Natural killer cell (primary cell): Measurements from ENCODE around the gene AARSD1. TPM values are rescaled to one million over a fixed set of nuclear protein-coding genes. Genes with fewer than 3 reads are reported as not detected.
"Not testable (repeated sequence)": the region's sequence is repeated elsewhere in the genome, so short reads cannot be mapped to it uniquely, and the experiment has no call there.

Experiments
- ATAC-seq, 3 donors: fragments of 150-1000 bp in 2 of 3; fragments of 200-7000 bp in 1 of 3; cut with Tn5 transposase; 1 replicate in 1 of 3; 2 replicates in 2 of 3; pipeline ENCODE4 v1.10.0; 2021; ENCODE audit warnings: mild to moderate bottlenecking in 2 of 3, moderate library complexity in 2 of 3
- DNase-seq, 2 donors: peaks; one replicate each; pipeline versions ENCODE4 v3.0.0 to v3.0.0-alpha.2; 2013 to 2021; ENCODE audit warnings: mixed read lengths in 1 of 2
- H3K27ac ChIP-seq: one replicate; pipeline ENCODE4 v1.5.1; 2013; ENCODE audit warnings: mild to moderate bottlenecking, low read length
- H3K27me3 ChIP-seq: one replicate; pipeline ENCODE4 v1.6.1; 2013; ENCODE audit warnings: low read length; ENCODE audit not compliant: control insufficient read depth, insufficient read depth
- H3K36me3 ChIP-seq: one replicate; pipeline ENCODE4 v1.6.1; 2013; ENCODE audit warnings: low read length; ENCODE audit not compliant: control insufficient read depth, insufficient read depth
- H3K4me1 ChIP-seq: one replicate; pipeline ENCODE4 v1.6.1; 2013; ENCODE audit warnings: low read length; ENCODE audit not compliant: control insufficient read depth, insufficient read depth
- H3K4me3 ChIP-seq: one replicate; pipeline ENCODE4 v1.5.1; 2013; ENCODE audit warnings: low read length
- H3K9me3 ChIP-seq: one replicate; pipeline ENCODE4 v1.6.1; 2013; ENCODE audit warnings: low read length; ENCODE audit not compliant: control insufficient read depth, insufficient read depth
- H3K27ac Mint-ChIP-seq, 2 donors: one replicate each; pipeline ENCODE4 v1.8.0; 2022; ENCODE audit warnings: mild to moderate bottlenecking in 2 of 2, mixed read lengths in 2 of 2, moderate library complexity in 1 of 2
- H3K27me3 Mint-ChIP-seq, 2 donors: one replicate each; pipeline ENCODE4 v1.8.0; 2022; ENCODE audit warnings: low read depth in 2 of 2, mixed read lengths in 2 of 2
- H3K36me3 Mint-ChIP-seq: one replicate; pipeline ENCODE4 v1.8.0; 2022; ENCODE audit warnings: mixed read lengths
- H3K4me1 Mint-ChIP-seq, 2 donors: one replicate each; pipeline ENCODE4 v1.8.0; 2022; ENCODE audit warnings: mixed read lengths in 2 of 2
- H3K4me3 Mint-ChIP-seq: one replicate; pipeline ENCODE4 v1.8.0; 2022; ENCODE audit warnings: mild to moderate bottlenecking, moderate library complexity, mixed read lengths
- H3K9me3 Mint-ChIP-seq, 2 donors: one replicate each; pipeline ENCODE4 v1.8.0; 2022; ENCODE audit warnings: mixed read lengths in 2 of 2
- CTCF ChIP-seq: fragments of 200-600 bp; IDR thresholded peaks from one replicate; pipeline ENCODE4 v1.8.0; 2022; ENCODE audit warnings: antibody characterized with exemption
- WGBS: methylation state at CpG from one replicate; pipeline ENCODE4 v1.1.7; 2013; ENCODE audit warnings: missing lambda C conversion rate; ENCODE audit not compliant: insufficient coverage; 5-methylcytosine and 5-hydroxymethylcytosine counted together
- intact Hi-C: fragments of 100-400 bp; cut with micrococcal nuclease; formaldehyde crosslinking; loops from one replicate; pipeline ENCODE4 v1.14.2; 2022
- total RNA-seq, 4 donors: library from RNA; stranded (reverse); fragments of 120-200 nt in 1 of 4; gene quantifications; one replicate each; pipeline versions ENCODE4 v1.2.3 to v1.2.4, GENCODE V29; 2013 to 2022

Gene AARSD1
- total RNA-seq, 3 donors from 2014 or later (not counting 1 experiment from before 2014, with no cell fraction given): 46.1 to 61.8 (median 57.1) TPM

- H3K27ac Mint-ChIP-seq, H3K27me3 ChIP-seq, H3K4me3 Mint-ChIP-seq, H3K36me3 ChIP-seq, H3K4me3 ChIP-seq, H3K36me3 Mint-ChIP-seq, H3K27me3 Mint-ChIP-seq, intact Hi-C loops, H3K27ac ChIP-seq, H3K4me1 ChIP-seq, H3K4me1 Mint-ChIP-seq, ATAC-seq, H3K9me3 Mint-ChIP-seq, DNase-seq, H3K9me3 ChIP-seq: not testable (repeated sequence)
- 90% methylated on average over 6 of the region's 6 CpGs for WGBS
Observed at GRCh38 chr17:42915288-42915687, 49.0 kb downstream of the AARSD1 start.

GRCh38 chr17:42913981-42914617 lies 50.2 kb downstream of the AARSD1 start:
- DNase-seq (no peak), ATAC-seq (no peak)
- WGBS: 92% methylated on average over 2 of the region's 3 CpGs
- intact Hi-C loops: no loop called here
- no peak overlapping the region for H3K4me3 Mint-ChIP-seq
- no peak overlapping the region for H3K27ac ChIP-seq
- H3K4me1 ChIP-seq: no peaks in the 10 kb centered on the region
- H3K36me3 ChIP-seq: no peaks in the 10 kb centered on the region
- no peak overlapping the region for H3K4me3 ChIP-seq
- peaks cover 6 to 13% of the 10 kb centered on the region in 2 donors for H3K27me3 Mint-ChIP-seq
- TF ChIP-seq CTCF: no peak
- H3K9me3 ChIP-seq: no peaks in the 10 kb centered on the region
- H3K36me3 Mint-ChIP-seq: no peaks in the 10 kb centered on the region
- no peaks in the 10 kb centered on the region for H3K27me3 ChIP-seq
- no peaks in the 10 kb centered on the region for H3K9me3 Mint-ChIP-seq
- H3K27ac Mint-ChIP-seq: no peak overlapping the region
- H3K4me1 Mint-ChIP-seq: no peaks in the 10 kb centered on the region

- H3K4me3 ChIP-seq: no peak overlapping the region
- intact Hi-C loops: no loop called here
- no peak for ATAC-seq
- no peak for DNase-seq
- H3K27me3 ChIP-seq: no peaks in the 10 kb centered on the region
- H3K4me1 Mint-ChIP-seq: no peaks in the 10 kb centered on the region
- H3K27ac ChIP-seq: no peak overlapping the region
- peaks cover 6 to 13% of the 10 kb centered on the region in 2 donors for H3K27me3 Mint-ChIP-seq
- no peaks in the 10 kb centered on the region for H3K36me3 Mint-ChIP-seq
- TF ChIP-seq CTCF: no peak
- no peaks in the 10 kb centered on the region for H3K9me3 ChIP-seq
- WGBS: 77% methylated on average over 2 of the region's 2 CpGs
- H3K9me3 Mint-ChIP-seq: no peaks in the 10 kb centered on the region
- no peaks in the 10 kb centered on the region for H3K4me1 ChIP-seq
- no peaks in the 10 kb centered on the region for H3K36me3 ChIP-seq
- no peak overlapping the region for H3K27ac Mint-ChIP-seq
- no peak overlapping the region for H3K4me3 Mint-ChIP-seq
Observed at GRCh38 chr17:42913522-42913921, 50.7 kb downstream of the AARSD1 start.

- H3K4me1 ChIP-seq: no peaks in the 10 kb centered on the region
- DNase-seq (no peak), ATAC-seq (no peak)
- H3K36me3 Mint-ChIP-seq: no peaks in the 10 kb centered on the region
- H3K9me3 ChIP-seq: no peaks in the 10 kb centered on the region
- WGBS: 78% methylated on average over 6 of the region's 7 CpGs
- no peak overlapping the region for H3K4me3 Mint-ChIP-seq
- no peaks in the 10 kb centered on the region for H3K36me3 ChIP-seq
- intact Hi-C loops: no loop called here
- no peaks in the 10 kb centered on the region for H3K4me1 Mint-ChIP-seq
- H3K27ac Mint-ChIP-seq: no peak overlapping the region
- H3K27ac ChIP-seq: no peak overlapping the region
- no peaks in the 10 kb centered on the region for H3K27me3 ChIP-seq
- TF ChIP-seq CTCF: no peak
- peaks cover 6 to 16% of the 10 kb centered on the region in 2 donors for H3K27me3 Mint-ChIP-seq
- H3K4me3 ChIP-seq: no peak overlapping the region
- H3K9me3 Mint-ChIP-seq: no peaks in the 10 kb centered on the region
Observed at GRCh38 chr17:42908872-42909700, 55.2 kb downstream of the AARSD1 start.
